SK-N-SH treated with all-trans-retinoic acid at 6 μM for 48 hours (cell line): ENCODE data around the gene PTPRT.

Experiments
- TOX ChIP-seq: fragments of 250-450 bp; sonication (Bioruptor Pico); IDR thresholded peaks from 2 replicates; pipeline ENCODE4 v1.8.0; 2021; ENCODE audit warnings: mild to moderate bottlenecking, moderate library complexity, borderline replicate concordance
- ZNF70 ChIP-seq: fragments of 450-650 bp; formaldehyde crosslinking; IDR thresholded peaks from 2 replicates; pipeline ENCODE4 v1.5.0; 2020; ENCODE audit warnings: mild to moderate bottlenecking, moderate library complexity

- TF ChIP-seq TOX (no peak), ZNF70 (CRISPR knock-in tag) (no peak)
Measured at GRCh38 chr20:42846784-42847490, 342.8 kb downstream of the PTPRT start.
